ENCODE measurements around the gene SERAC1.

The SERAC1 gene

DNA sequence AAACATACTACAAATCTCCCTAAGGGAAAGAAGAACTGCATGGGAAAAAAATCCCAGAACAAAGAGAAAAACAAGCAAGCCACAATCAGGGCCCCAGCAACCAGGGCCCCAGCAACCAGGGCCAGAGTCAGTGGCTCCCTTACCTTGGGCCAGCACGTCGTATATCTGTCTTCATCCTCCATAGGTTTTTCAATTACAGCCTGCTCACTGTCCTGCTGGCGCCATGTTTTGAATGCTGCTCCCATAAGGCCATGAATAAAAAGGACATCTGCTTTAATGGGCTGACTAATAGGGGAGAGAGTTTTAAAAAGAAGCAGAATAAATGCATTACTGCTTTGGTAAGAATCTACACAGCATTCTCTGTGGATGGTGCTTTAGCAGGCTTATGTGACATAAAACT is 49.2 kb downstream of the SERAC1 start:
- DNase-seq = no peak

DNA sequence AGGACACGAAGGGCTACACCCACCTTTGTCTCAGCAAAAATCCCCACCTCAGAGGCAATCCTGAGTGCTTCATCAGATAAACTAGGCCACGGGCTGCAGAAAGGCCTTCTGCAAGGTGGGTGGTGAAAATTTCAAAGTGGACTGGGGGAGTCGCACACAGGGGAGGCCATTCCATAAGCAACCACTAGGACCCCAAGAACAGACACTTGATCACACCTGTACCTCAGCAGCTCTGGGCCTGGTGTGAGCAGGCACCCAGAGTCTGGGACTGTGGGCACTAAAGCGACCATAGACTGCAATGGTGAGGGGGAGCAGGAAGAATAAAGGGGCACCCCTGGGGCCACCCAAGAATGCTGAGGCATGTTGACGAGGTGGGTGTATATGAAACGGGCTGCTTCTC is 52.6 kb downstream of the SERAC1 start:
- DNase-seq = no peak

DNA sequence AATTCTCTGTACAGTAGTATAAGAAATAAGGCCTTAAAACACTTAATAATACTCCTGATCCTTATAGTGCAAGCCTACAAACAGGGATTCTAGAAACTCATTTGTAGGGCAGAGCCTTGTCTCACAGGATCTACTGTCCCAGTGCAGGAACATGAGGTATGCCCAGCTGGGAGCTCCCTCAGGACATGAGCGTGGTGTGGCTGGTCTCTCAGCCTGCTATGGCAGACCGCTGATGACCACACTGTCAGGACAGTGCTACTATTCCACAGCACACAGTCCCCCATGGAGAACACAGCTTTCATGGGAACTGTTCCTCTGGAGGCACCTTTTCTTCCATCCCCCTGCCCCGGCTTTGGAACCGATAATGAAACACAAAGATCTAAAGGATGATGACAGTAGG is 53.0 kb downstream of the SERAC1 start:
- DNase-seq = no peak

DNA sequence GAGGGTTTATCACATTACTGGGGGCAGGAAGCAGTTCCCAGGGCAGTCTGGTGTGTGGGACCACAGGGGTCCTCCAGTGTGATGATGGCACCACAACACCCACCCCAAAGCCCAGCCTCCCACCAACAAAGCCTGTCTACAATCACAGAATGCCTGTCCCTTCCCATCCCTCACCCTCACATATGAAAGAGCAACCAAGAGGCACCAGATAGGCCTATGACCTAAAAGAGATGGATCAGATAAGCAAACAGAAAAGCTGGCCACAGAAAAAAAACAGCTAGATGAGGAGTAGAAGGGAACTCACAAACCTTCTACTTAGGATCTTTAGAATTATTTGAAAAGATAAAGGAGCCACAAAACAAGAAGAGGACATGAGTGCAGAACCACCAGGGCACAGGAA is 54.3 kb downstream of the SERAC1 start:
- no peak for DNase-seq

DNA sequence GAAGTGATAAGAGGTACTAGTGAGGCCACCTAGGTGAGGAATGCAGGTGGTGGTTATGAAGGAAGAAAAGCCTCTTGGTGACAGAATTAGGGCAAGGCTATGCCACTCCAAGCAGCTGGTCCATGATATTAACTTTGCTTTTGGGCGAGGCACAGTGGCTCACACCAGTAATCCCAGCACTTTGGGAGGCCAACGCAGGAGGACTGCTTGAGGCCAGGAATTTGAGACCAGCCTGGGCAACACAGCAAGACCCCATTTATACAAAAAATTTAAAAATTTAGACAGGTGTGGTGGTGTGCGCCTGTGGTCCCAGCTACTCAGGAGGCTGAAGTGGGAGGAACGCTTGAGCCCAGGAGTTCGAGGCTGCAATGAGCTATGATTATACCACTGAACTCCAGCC is 56.1 kb downstream of the SERAC1 start:
- no peak for DNase-seq

DNA sequence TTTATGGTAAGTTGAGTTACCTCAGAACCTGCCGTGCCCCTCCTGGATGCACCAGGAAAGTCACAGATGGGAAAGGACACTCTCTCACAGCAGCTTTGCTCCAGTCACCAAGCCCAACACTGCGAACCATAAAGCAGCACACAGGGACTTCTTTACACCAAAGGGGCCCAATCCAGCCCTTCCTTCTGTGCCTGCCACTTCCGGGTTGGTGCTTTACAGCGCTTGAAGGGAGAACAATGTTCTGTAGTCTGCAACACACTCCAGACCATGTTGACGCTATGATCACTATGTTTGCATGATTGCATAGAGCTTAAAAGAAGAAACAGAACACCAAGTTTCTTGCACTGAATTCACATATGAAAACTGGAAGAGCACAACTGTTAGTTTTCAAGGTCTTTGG is 57.1 kb downstream of the SERAC1 start:
- no peak for DNase-seq

DNA sequence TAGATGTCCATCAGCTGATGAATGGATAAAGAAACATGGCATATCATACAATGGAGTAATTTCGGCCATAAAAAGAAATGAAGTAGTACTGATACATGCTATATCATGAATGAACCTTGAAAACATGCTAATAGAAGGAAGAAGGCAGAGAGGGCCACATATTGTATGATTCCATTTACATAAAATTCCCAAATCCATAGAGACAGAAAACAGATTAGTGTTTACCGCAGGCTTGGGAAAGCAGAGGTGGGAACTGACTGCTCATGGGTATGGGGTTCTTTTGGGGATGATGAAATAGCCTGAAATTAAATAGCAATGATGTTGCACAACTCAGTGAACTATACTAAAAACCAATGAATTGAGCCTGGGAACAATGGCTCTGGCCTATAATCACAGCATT is 58.3 kb downstream of the SERAC1 start:
- DNase-seq = no peak

DNA sequence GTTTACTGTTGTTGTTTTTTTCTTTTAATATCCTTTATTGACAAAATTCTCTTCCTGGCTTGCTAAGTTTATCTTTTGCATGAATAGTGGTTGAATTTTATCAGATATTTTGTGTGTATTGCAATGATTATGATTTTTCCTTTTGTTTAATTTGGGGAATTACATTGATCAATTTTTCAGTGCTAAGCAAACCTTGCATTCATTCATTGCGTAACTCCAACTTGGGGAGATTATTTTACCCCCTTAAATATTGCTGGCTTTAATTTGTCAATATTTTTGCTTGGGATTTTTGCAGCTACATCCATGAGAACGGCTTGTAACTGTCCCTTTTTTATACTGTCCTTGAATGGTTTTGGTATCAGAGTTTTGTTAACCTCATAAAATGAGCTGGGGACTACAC is 63.4 kb downstream of the SERAC1 start:
- no peak for DNase-seq

DNA sequence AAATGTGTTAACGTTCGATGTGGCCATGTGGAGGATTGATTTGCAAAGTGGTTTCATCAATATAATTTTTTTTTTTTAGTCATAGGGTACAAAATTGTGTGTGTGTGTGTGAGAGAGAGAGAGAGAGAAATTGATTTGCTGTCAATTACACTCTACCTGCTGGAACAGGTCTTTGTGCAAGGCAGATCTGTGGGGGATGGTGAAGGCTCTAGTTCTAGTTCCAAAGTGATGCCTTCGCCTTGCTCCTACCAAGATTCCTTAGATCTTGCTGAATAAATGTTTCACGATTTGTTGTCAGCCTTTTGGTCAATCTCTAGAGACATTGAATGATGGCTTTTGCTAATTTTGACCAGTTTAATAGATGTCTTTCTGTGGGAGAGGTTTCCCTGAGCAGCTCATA is 64.8 kb downstream of the SERAC1 start:
- no peak for DNase-seq

DNA sequence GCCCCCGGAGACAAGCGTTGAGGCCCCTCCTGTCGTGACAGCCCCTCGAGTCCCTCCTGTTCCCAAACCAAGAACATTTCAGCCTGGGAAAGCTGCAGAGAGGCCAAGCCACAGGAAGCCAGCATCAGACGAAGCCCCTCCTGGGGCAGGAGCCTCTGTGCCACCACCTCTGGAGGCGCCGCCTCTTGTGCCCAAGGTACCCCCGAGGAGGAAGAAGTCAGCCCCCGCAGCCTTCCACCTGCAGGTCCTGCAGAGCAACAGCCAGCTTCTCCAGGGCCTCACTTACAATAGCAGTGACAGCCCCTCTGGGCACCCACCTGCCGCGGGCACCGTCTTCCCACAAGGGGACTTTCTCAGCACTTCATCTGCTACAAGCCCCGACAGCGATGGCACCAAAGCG is 72.4 kb downstream of the SERAC1 start:
- no peak for DNase-seq

DNA sequence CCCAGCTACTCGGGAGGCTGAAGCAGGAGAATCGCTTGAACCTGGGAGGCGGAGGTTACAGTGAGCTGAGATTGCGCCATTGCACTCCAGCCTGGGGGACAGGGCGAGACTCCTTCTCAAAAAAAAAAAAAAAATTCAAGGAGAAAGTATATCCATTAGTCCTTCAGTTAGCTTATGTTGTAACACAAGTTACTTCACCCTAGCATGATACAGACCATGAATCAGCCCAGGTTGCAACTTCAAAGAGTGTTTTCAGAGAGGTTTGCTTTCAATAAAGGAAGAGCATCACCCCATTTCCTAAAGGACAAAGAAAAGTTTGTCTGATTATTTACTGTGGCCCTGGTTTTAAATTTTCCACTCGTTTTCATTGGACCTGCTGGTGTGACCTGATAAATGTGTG is 73.0 kb downstream of the SERAC1 start:
- no peak for DNase-seq

DNA sequence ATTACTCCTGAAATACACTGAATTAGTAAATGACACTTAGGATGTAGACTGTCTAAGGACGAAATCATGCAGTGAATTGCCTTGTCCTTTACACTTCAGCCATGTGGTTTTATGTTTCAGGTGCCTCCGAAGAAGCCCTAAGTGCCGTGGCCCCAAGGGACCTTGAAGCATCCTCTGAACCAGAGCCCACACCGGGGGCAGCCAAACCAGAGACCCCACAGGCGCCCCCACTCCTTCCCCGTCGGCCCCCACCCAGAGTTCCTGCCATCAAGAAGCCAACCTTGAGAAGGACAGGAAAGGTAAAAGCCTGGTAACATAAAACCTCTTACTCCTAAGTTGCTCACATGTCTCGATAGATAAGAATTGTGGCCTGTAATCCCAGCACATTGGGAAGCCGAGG is 75.3 kb downstream of the SERAC1 start:
- DNase-seq = no peak

DNA sequence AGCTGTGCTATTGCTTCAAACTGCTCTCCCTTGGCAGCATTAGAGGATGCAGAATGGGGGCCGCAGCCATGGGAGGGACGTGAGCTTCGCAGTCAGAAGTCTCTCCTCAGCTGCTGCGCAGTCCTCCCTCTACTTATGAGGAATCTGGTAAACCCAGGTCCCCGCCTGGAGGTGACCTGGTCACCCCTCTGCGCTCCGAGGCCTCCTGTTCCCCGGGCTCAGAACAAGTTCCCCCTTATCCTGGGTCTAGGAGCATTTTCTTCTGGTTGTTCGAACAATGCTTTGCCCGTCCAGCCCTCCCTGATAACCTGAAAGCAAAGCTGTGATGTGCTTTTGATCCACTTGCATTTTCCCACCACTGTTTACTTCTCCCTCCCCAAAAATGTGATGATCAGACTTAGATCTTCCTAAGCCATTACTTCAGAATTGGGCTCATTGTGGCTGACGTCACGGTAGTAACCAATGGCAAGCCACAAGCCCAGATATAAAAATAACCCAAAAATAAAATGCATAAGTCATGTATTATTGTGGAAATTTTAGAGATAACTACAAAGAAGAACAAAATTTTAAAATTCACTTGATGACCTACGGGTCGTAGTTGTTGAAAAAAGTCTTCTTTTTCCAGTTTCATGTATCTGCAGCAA is 80.7 kb downstream of the SERAC1 start:
- no peak for DNase-seq

DNA sequence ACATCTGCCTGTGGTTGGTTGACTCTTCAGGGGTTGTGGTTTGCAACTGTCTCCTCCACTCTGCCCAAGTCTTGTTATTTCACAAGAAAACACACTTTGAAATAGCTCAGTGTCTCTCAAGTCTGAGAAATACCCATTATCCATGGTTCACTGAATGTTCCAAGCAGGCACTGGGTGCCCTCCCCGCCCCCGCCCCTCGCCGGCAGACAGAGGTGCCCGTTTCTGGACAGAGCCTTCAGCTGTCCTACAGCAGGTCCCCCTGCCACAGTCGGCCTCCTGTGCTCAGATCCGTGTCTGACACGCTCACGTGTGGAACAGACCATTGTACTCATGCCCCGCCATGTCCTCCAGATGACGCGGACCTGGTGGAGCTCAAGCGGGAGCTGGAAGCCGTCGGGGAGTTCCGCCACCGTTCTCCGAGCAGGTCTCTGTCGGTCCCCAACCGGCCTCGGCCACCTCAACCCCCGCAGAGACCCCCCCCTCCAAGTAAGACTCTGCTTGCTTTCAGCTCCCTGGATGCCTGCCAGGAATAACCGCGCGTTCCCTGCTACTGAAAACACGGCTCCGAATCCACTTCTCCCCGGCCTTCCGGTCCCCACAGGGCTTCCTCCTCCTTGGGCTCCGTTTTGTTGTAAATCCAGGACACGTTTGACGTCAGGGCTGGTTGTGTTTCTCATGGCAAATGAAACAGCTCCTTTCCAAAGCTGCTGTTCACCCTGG is 81.4 kb downstream of the SERAC1 start:
- no peak for DNase-seq

DNA sequence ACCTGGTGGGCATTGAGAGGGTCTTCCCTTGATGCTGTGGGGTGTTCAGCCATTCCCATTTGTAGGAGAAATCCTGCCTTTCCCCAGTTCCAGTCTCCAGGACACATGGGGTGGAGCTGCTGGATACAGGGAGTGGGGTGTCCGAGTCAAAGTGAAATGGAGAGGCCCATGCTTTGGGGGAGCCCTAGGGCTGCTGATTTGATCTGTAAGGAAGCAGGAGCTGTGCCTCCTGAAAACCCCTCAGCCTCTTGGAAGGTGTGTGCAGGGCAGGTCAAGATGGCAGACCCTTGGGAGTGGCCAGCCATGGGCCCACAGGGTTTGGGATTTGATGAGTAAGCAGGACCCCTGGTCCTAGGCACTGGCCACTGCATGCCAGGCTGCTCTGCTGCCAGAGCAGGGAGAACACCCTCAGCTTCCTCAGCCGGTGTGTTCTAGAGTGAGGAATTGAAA is 82.0 kb downstream of the SERAC1 start:
- no peak for DNase-seq

DNA sequence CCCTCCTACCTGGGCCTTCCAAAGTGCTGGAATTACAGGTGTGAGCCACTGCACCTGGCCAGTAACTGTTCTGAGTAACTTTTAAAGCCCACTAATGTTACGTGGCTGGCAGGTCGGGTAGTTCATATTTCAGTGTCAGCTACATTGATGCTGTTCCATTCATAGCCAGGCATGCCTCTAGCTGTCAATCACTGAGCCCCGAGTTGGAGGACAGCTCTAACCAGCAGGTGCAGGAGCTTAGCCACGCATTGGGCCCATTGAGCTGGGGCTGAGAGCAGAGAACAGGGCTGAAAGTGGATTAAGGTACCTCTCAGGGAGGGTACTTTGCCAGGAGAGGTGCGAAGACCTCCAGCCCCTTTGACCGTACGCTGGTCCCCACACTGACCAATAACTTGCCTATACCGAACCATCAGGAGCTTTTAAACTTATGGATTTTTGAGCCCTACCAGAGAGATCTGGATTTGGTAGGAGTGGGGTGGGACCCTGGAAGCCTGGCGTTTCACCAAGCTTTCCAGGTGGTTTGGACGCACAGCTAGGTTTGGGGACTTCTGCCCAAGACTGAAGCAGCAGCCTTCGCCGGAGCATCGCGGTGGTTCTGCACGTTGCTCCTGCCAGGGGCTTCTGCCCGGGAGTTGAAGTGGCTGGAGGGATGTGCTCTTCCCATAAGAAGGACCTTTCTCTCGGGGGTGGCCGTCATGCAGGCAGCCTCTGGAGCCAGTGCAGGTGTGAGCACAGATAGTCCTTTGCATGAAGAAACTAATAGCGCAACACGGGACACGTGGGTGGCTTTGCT is 82.6 kb downstream of the SERAC1 start:
- DNase-seq = no peak

DNA sequence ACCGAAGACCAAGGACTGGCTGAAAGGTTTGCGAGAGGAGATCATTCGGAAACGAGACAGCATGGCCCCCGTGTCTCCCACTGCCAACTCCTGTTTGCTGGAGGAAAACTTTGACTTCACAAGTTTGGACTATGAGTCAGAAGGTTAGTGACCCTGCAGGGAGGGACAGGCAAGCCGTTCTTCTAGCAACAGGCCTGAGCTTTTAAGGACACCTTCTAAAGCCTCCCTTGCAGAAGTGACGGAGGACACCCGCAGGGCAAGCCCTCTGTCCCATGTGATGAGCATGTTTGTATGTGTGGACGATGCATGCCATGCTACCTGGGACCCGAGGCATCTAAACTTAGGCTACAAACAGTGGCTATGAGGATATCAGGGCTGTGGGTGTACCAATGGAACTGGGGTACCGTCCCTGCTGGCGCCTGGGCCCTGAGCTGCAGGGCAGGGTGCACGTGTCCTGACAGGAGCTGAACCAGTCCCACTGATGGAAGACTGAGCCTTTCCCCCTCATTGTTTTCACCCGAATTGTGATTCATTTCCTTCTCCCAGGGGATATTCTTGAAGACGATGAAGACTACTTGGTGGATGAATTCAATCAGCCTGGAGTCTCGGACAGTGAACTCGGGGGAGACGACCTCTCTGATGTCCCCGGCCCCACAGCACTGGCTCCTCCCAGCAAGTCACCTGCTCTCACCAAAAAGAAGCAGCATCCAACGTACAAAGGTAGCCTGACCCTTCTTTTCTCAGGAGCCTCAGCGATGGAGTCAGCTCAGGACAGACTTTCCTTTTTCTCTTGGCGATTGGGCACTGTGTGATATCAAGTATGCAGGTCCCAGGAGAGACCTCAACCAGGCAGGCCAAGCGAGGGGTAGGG is 84.4 kb downstream of the SERAC1 start:
- no peak for DNase-seq

DNA sequence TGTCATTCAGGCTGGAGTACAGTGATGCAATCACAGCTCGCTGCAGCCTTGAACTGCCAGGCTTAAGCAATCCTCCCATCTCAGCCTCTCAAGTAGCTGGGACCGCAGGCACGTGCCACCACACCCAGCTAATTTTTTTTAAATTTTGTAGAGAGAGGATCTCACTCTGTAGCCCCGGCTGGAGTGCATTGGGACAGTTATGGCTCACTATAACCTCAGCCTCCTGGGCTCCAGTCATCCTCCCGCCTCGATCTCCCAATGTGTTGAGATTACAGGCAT is 86.5 kb downstream of the SERAC1 start:
- no peak for DNase-seq

DNA sequence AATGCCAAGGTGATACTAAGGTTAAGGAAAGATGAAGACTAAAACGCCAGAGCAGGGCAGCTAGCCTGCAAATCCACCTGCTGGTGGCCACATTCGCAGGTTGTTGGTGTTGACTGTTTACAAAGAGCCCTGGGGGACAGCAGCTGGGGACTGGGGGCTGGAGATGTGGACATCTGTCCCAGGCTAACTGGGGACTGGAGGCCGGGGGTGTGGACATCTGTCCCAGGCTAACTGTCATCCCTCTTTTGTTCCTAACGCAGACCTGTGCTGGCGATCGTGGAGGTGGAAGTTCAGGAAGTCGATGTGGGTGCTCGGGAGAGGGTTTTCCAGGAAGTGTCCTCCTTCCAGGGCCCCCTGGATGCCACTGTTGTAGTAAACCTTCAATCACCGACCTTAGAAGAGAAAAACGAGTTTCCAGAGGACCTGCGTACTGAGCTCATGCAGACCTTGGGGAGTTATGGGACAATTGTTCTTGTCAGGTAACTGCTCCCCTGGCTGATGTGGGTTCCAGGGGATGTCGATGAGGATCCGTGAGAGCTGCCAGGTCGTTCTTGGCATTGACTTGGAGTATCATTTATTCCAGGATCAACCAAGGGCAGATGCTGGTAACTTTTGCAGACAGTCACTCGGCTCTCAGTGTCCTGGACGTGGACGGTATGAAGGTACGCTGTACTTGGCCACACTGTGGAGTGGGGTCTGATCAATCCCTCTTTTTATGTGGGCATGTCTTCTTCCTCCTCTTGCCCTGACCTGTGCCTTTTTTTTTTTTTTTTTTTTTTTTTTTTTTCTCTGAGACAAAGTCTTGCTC is 87.0 kb downstream of the SERAC1 start:
- DNase-seq = no peak

DNA sequence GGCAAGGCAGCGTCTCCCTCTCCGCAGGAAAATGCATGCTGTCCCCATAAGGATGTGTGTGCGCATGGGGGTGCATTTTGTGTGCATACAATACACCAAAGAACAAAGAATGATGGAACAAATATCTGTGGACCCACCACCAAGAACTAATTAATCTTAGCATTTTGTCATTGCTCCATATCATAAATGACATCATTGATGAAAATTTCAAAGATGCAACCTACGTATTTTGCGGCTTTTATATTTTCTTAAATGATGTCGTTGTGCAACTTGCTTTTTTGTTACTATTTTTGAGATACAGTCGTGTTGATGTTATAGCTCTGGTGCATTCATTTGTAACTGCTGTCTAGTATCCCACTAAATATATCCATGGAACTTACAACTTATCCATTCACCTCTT is 89.7 kb downstream of the SERAC1 start:
- DNase-seq = no peak

DNA sequence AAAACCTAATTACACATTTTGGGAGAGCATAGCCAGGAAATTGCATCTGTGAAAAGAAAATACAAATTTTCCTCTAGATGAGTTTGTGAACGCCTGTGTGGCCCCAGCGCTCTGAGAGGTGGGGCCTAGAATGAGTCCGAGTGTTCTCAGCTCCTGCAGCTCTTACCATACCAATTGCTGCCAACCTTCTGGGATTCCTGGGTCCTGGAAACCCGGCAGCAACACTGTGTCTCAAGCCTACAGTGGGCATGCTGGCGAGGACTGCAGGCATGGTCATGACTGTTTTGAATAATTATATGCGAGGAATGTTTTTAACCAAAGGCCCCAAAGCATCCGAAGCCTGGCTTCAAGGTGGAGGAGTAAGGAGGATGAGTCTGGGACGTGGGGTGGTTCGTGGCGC is 90.4 kb downstream of the SERAC1 start:
- no peak for DNase-seq

DNA sequence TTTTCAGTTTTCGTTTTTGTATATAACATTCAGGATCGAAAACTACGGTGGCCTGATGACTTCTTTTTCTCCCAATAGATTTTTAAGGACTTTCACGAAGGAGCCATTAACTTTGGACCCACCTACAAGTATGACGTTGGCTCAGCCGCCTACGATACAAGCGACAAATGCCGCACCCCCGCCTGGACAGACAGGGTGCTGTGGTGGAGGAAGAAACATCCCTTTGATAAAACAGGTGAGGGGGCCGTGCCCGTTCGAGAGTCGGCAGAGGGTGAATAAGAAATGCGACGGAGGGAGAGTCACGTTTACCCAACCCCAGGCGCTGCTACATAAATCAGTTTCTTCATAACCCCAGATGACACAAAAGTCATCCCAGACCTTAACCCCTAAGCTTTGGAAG is 91.5 kb downstream of the SERAC1 start:
- no peak for DNase-seq

DNA sequence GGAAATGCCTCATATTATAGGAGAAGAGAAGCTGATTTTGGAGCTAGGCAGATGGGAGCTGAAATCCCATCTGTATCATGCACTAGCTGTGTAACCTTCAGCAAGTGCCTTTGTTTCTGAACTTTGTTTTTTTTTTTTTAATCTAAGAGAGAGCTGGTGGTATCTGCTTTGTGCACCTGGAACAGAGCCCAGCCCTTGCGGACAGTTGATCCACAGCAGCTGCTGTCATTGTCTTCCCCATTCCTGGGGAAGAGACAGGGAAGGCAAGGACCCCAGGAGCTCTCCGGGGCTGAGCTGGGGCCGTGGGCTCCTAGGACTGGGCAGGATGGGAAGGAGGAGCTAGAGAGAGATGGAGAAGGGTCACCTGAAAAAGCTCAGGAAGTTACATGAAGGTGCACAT is 94.3 kb downstream of the SERAC1 start:
- no peak for DNase-seq

All from stimulated activated naive CD4-positive, alpha-beta T cell treated with Interleukin-2 at 50 U/mL for 16 hours (primary cell).